Mesothelial cell of epicardium (in vitro differentiated cells): ENCODE measurements around the gene FAM181A. TPM values are rescaled to one million over a fixed set of nuclear protein-coding genes. Genes with fewer than 3 reads are reported as not detected.

Experiments used
- DNase-seq, 2 experiments: peaks; one replicate each; pipeline ENCODE4 v3.0.0; 2021; ENCODE audit warnings: low spot score in 2 of 2; ENCODE audit not compliant: unreplicated experiment in 2 of 2
- H3K27ac Mint-ChIP-seq: 2 replicates; pipeline ENCODE4 v1.8.0; 2021; ENCODE audit warnings: mixed read lengths
- H3K27me3 Mint-ChIP-seq: 2 replicates; pipeline ENCODE4 v1.8.0; 2021; ENCODE audit warnings: low read depth, mixed read lengths
- H3K36me3 Mint-ChIP-seq: 2 replicates; pipeline ENCODE4 v1.8.0; 2021; ENCODE audit warnings: mixed read lengths
- H3K4me1 Mint-ChIP-seq: 2 replicates; pipeline ENCODE4 v1.8.0; 2021; ENCODE audit warnings: mixed read lengths
- H3K4me3 Mint-ChIP-seq: 2 replicates; pipeline ENCODE4 v1.8.0; 2021; ENCODE audit warnings: mild to moderate bottlenecking, moderate library complexity, mixed read lengths
- H3K9me3 Mint-ChIP-seq: 2 replicates; pipeline ENCODE4 v1.8.0; 2021; ENCODE audit warnings: mixed read lengths
- CTCF ChIP-seq: fragments of 200-600 bp; sonication (generic); IDR thresholded peaks from one replicate; pipeline ENCODE4 v1.5.0; 2021; ENCODE audit warnings: antibody characterized with exemption; ENCODE audit not compliant: unreplicated experiment
- total RNA-seq: library from RNA; stranded (reverse); gene quantifications from 3 replicates; pipeline ENCODE4 v1.2.1, GENCODE V29; 2021

Gene FAM181A
- total RNA-seq, 1 donor from 2014 or later = not detected

- Mint-ChIP-seq H3K4me3 (no peak overlapping the region), H3K27me3 (no peaks in the 10 kb centered on the region), H3K9me3 (no peaks in the 10 kb centered on the region), H3K27ac (no peak overlapping the region), H3K36me3 (no peaks in the 10 kb centered on the region), H3K4me1 (no peaks in the 10 kb centered on the region)
- no peak for DNase-seq
- no peak for TF ChIP-seq CTCF
These were observed 42.1 kb downstream of the FAM181A start for GRCh38 chr14:93969082-93969828.

GRCh38 chr14:93970585-93970964 is 43.4 kb downstream of the FAM181A start:
- Mint-ChIP-seq H3K4me3 (no peak overlapping the region), H3K4me1 (no peaks in the 10 kb centered on the region), H3K36me3 (no peaks in the 10 kb centered on the region), H3K27me3 (no peaks in the 10 kb centered on the region), H3K9me3 (no peaks in the 10 kb centered on the region), H3K27ac (no peak overlapping the region)
- TF ChIP-seq CTCF = no peak
- DNase-seq = no peak

GRCh38 chr14:93970965-93971634 is 44.0 kb downstream of the FAM181A start:
- no peak for DNase-seq
- Mint-ChIP-seq H3K9me3 (no peaks in the 10 kb centered on the region), H3K27me3 (no peaks in the 10 kb centered on the region), H3K36me3 (no peaks in the 10 kb centered on the region), H3K4me1 (no peaks in the 10 kb centered on the region), H3K4me3 (no peak overlapping the region), H3K27ac (no peak overlapping the region)
- TF ChIP-seq CTCF = no peak

- peaks cover under 1% of the 10 kb centered on the region for H3K27me3 Mint-ChIP-seq
- no peaks in the 10 kb centered on the region for H3K4me1 Mint-ChIP-seq
- H3K4me3 Mint-ChIP-seq = no peak overlapping the region
- no peak for TF ChIP-seq CTCF
- no peaks in the 10 kb centered on the region for H3K36me3 Mint-ChIP-seq
- no peak overlapping the region for H3K27ac Mint-ChIP-seq
- DNase-seq = no peak
- no peaks in the 10 kb centered on the region for H3K9me3 Mint-ChIP-seq
These were observed 44.5 kb downstream of the FAM181A start for GRCh38 chr14:93971635-93972027.

- Mint-ChIP-seq H3K27me3 (peaks cover 3% of the 10 kb centered on the region), H3K9me3 (no peaks in the 10 kb centered on the region), H3K4me1 (no peaks in the 10 kb centered on the region), H3K36me3 (no peaks in the 10 kb centered on the region), H3K27ac (no peak overlapping the region), H3K4me3 (no peak overlapping the region)
- no peak for TF ChIP-seq CTCF
- DNase-seq = no peak
These were observed 45.6 kb downstream of the FAM181A start for GRCh38 chr14:93972618-93973205.
